ENCODE measurements around the gene SYNDIG1. TPM values are rescaled to one million over a fixed set of nuclear protein-coding genes. Genes with fewer than 3 reads are reported as not detected.

Gene SYNDIG1
- total RNA-seq, 1 experiment from 2014 or later = not detected

- no peaks in the 10 kb centered on the region for H3K36me3 ChIP-seq (ENCODE audit: insufficient read depth, low read length)
- H3K9ac ChIP-seq (ENCODE audit: low read length) = no peak overlapping the region
- peaks cover 5% of the 10 kb centered on the region; the same call in 1 of the 2 replicates for H4K20me1 ChIP-seq (ENCODE audit: insufficient read depth, low read depth, low read length)
- H3K79me2 ChIP-seq (ENCODE audit: low read length) = no peaks in the 10 kb centered on the region
- no peak overlapping the region for H3K4me2 ChIP-seq (ENCODE audit: low read depth, low read length, poor library complexity, severe bottlenecking)
- H2AFZ ChIP-seq (ENCODE audit: low read length) = no peak overlapping the region
- no peaks in the 10 kb centered on the region for H3K27me3 ChIP-seq (ENCODE audit: low read length)
- peaks cover 26% of the 10 kb centered on the region for H3K4me1 ChIP-seq (ENCODE audit: low read length)
- H3K4me3 ChIP-seq (ENCODE audit: low read length) = no peak overlapping the region
- DNase-seq = no peak
- H3K9me3 ChIP-seq (ENCODE audit: low read length) = no peaks in the 10 kb centered on the region
- no peak overlapping the region for H3K27ac ChIP-seq (ENCODE audit: low read length)
- no peaks in the 10 kb centered on the region for H3K9me2 ChIP-seq (replicated peaks; ENCODE audit: insufficient read depth, low read length)
Measured at GRCh38 chr20:24637941-24638340, 168.5 kb downstream of the SYNDIG1 start.

DNA sequence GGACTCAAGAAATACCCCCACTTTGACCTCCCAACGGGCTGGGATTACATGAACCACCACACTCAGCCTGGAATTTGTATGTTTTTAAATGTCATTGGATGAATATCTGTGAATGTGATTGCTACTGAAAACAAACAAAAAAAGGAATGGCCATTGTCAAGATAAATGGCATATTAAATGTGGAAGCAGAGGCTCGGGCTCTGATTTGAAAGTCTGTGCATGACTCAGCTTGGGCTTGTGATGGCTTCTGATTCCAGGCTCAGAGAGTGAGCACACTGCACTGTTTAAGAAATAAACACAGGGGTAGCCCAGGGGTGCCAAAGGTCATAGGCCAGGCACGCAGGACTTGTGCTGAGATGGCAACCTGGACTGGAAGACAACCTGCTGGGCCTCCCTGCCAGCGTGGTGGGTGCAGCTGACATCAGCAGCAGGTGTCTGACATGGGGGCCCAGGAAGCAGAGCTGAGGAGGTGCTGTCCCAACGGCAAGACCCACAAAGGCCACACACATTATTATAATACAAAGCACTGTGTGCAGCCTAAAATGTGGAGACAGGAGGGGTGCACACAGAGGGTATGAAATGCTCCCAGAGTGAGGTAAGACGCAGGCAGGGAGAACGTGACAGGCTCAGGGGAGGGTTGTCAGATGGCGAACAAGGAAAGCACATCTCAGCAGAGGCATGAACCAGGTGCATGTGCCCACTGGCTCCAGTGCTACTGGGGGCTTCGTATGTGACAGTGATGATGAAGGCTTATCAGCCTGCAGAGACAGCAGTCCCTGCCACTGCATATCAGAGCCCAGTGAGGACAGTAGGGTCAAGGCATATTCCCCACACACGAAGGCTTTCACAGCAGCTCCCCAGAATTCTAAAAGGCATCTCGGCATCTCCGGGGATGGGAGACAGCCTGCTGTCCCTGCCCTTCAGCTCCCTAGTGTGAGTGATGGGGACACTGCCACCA, 169.4 kb downstream of the SYNDIG1 start:
- Histone ChIP-seq H3K27me3 (ENCODE audit: low read length) (peaks cover 4% of the 10 kb centered on the region; the same call in 1 of the 2 replicates), H3K4me3 (ENCODE audit: low read length) (no peak overlapping the region), H3K4me1 (ENCODE audit: low read length) (peaks cover 28% of the 10 kb centered on the region), H3K9ac (ENCODE audit: low read length) (no peak overlapping the region), H3K36me3 (ENCODE audit: insufficient read depth, low read length) (no peaks in the 10 kb centered on the region; the same call in 1 of the 2 replicates), H3K4me2 (ENCODE audit: low read depth, low read length, poor library complexity, severe bottlenecking) (no peak overlapping the region), H4K20me1 (ENCODE audit: insufficient read depth, low read depth, low read length) (peaks cover 5% of the 10 kb centered on the region; the same call in 1 of the 2 replicates), H3K9me3 (ENCODE audit: low read length) (peaks cover 7% of the 10 kb centered on the region; the same call in 1 of the 2 replicates), H2AFZ (ENCODE audit: low read length) (no peak overlapping the region), H3K9me2 (replicated peaks; ENCODE audit: insufficient read depth, low read length) (no peaks in the 10 kb centered on the region), H3K79me2 (ENCODE audit: low read length) (no peaks in the 10 kb centered on the region), H3K27ac (ENCODE audit: low read length) (no peak overlapping the region)
- no peak for DNase-seq

GRCh38 chr20:24640276-24640675, 170.8 kb downstream of the SYNDIG1 start:
- H3K27me3 ChIP-seq (ENCODE audit: low read length) = peaks cover 5% of the 10 kb centered on the region; the same call in 1 of the 2 replicates
- H3K9me2 ChIP-seq (replicated peaks; ENCODE audit: insufficient read depth, low read length) = no peaks in the 10 kb centered on the region
- no peak overlapping the region for H2AFZ ChIP-seq (ENCODE audit: low read length)
- H3K79me2 ChIP-seq (ENCODE audit: low read length) = no peaks in the 10 kb centered on the region
- H4K20me1 ChIP-seq (ENCODE audit: insufficient read depth, low read depth, low read length) = peaks cover 5% of the 10 kb centered on the region; the same call in 1 of the 2 replicates
- H3K9me3 ChIP-seq (ENCODE audit: low read length) = peaks cover 7% of the 10 kb centered on the region; the same call in 1 of the 2 replicates
- H3K9ac ChIP-seq (ENCODE audit: low read length) = no peak overlapping the region
- peaks cover 36% of the 10 kb centered on the region for H3K4me1 ChIP-seq (ENCODE audit: low read length)
- no peak overlapping the region for H3K4me3 ChIP-seq (ENCODE audit: low read length)
- H3K27ac ChIP-seq (ENCODE audit: low read length) = no peak overlapping the region
- no peak overlapping the region for H3K4me2 ChIP-seq (ENCODE audit: low read depth, low read length, poor library complexity, severe bottlenecking)
- H3K36me3 ChIP-seq (ENCODE audit: insufficient read depth, low read length) = no peaks in the 10 kb centered on the region; the same call in 1 of the 2 replicates
- no peak for DNase-seq

- Histone ChIP-seq H4K20me1 (ENCODE audit: insufficient read depth, low read depth, low read length) (peaks cover 5% of the 10 kb centered on the region; the same call in 1 of the 2 replicates), H3K9ac (ENCODE audit: low read length) (no peak overlapping the region), H3K36me3 (ENCODE audit: insufficient read depth, low read length) (no peaks in the 10 kb centered on the region; the same call in 1 of the 2 replicates)
Measured at GRCh38 chr20:24640686-24641085, 171.3 kb downstream of the SYNDIG1 start.

GRCh38 chr20:24643731-24644626, 174.6 kb downstream of the SYNDIG1 start:
- H3K36me3 ChIP-seq (ENCODE audit: insufficient read depth, low read length) = no peaks in the 10 kb centered on the region; the same call in 1 of the 2 replicates
- H3K9me2 ChIP-seq (replicated peaks; ENCODE audit: insufficient read depth, low read length) = no peaks in the 10 kb centered on the region
- no peaks in the 10 kb centered on the region for H3K79me2 ChIP-seq (ENCODE audit: low read length)
- peaks cover 7% of the 10 kb centered on the region; the same call in 1 of the 2 replicates for H3K9me3 ChIP-seq (ENCODE audit: low read length)
- H3K4me1 ChIP-seq (ENCODE audit: low read length) = peaks cover 53% of the 10 kb centered on the region
- H4K20me1 ChIP-seq (ENCODE audit: insufficient read depth, low read depth, low read length) = peaks cover 17% of the 10 kb centered on the region
- peak overlapping the region; percentile 75 for H3K4me2 ChIP-seq (ENCODE audit: low read depth, low read length, poor library complexity, severe bottlenecking)
- H3K27ac ChIP-seq (ENCODE audit: low read length) = no peak overlapping the region
- no peak overlapping the region for H3K4me3 ChIP-seq (ENCODE audit: low read length)
- H3K27me3 ChIP-seq (ENCODE audit: low read length) = peaks cover 5% of the 10 kb centered on the region; the same call in 1 of the 2 replicates
- no peak overlapping the region for H3K9ac ChIP-seq (ENCODE audit: low read length)
- DNase-seq = peak; percentile 49
- H2AFZ ChIP-seq (ENCODE audit: low read length) = no peak overlapping the region

More at GRCh38 chr20:24640686-24641085, 171.3 kb downstream of the SYNDIG1 start:
- no peaks in the 10 kb centered on the region for H3K79me2 ChIP-seq (ENCODE audit: low read length)
- peaks cover 7% of the 10 kb centered on the region; the same call in 1 of the 2 replicates for H3K9me3 ChIP-seq (ENCODE audit: low read length)
- H3K4me1 ChIP-seq (ENCODE audit: low read length) = peaks cover 36% of the 10 kb centered on the region
- no peak overlapping the region for H2AFZ ChIP-seq (ENCODE audit: low read length)
- H3K4me3 ChIP-seq (ENCODE audit: low read length) = no peak overlapping the region
- H3K27ac ChIP-seq (ENCODE audit: low read length) = no peak overlapping the region
- peaks cover 5% of the 10 kb centered on the region; the same call in 1 of the 2 replicates for H3K27me3 ChIP-seq (ENCODE audit: low read length)
- H3K9me2 ChIP-seq (replicated peaks; ENCODE audit: insufficient read depth, low read length) = no peaks in the 10 kb centered on the region
- H3K4me2 ChIP-seq (ENCODE audit: low read depth, low read length, poor library complexity, severe bottlenecking) = no peak overlapping the region
- DNase-seq = no peak

- no peaks in the 10 kb centered on the region for H3K79me2 ChIP-seq (ENCODE audit: low read length)
- no peak overlapping the region for H2AFZ ChIP-seq (ENCODE audit: low read length)
- no peaks in the 10 kb centered on the region for H3K9me2 ChIP-seq (replicated peaks; ENCODE audit: insufficient read depth, low read length)
- peak overlapping the region; percentile 24; the same call in 1 of the 2 replicates for H3K9ac ChIP-seq (ENCODE audit: low read length)
- H3K27ac ChIP-seq (ENCODE audit: low read length) = peak overlapping the region; percentile 88
- peaks cover 76% of the 10 kb centered on the region for H3K4me1 ChIP-seq (ENCODE audit: low read length)
- H3K36me3 ChIP-seq (ENCODE audit: insufficient read depth, low read length) = no peaks in the 10 kb centered on the region; the same call in 1 of the 2 replicates
- H4K20me1 ChIP-seq (ENCODE audit: insufficient read depth, low read depth, low read length) = peaks cover 27% of the 10 kb centered on the region
- H3K4me2 ChIP-seq (ENCODE audit: low read depth, low read length, poor library complexity, severe bottlenecking) = peak overlapping the region; percentile 75
- H3K4me3 ChIP-seq (ENCODE audit: low read length) = peak overlapping the region; percentile 45; the same call in 1 of the 2 replicates
- H3K27me3 ChIP-seq (ENCODE audit: low read length) = peaks cover 8% of the 10 kb centered on the region; the same call in 1 of the 2 replicates
- H3K9me3 ChIP-seq (ENCODE audit: low read length) = peaks cover 7% of the 10 kb centered on the region; the same call in 1 of the 2 replicates
- DNase-seq = peak; percentile 92
Measured at GRCh38 chr20:24646321-24646720, 176.9 kb downstream of the SYNDIG1 start.

GRCh38 chr20:24647713-24648112, 178.3 kb downstream of the SYNDIG1 start:
- peak overlapping the region; percentile 59 for H3K4me2 ChIP-seq (ENCODE audit: low read depth, low read length, poor library complexity, severe bottlenecking)
- peaks cover 27% of the 10 kb centered on the region for H4K20me1 ChIP-seq (ENCODE audit: insufficient read depth, low read depth, low read length)
- H3K9me3 ChIP-seq (ENCODE audit: low read length) = peaks cover 7% of the 10 kb centered on the region; the same call in 1 of the 2 replicates
- peaks cover 8% of the 10 kb centered on the region; the same call in 1 of the 2 replicates for H3K27me3 ChIP-seq (ENCODE audit: low read length)
- peaks cover 83% of the 10 kb centered on the region for H3K4me1 ChIP-seq (ENCODE audit: low read length)
- H3K9me2 ChIP-seq (replicated peaks; ENCODE audit: insufficient read depth, low read length) = no peaks in the 10 kb centered on the region
- H3K79me2 ChIP-seq (ENCODE audit: low read length) = no peaks in the 10 kb centered on the region
- H3K4me3 ChIP-seq (ENCODE audit: low read length) = no peak overlapping the region
- H3K9ac ChIP-seq (ENCODE audit: low read length) = no peak overlapping the region
- DNase-seq = no peak
- no peaks in the 10 kb centered on the region; the same call in 1 of the 2 replicates for H3K36me3 ChIP-seq (ENCODE audit: insufficient read depth, low read length)
- no peak overlapping the region for H2AFZ ChIP-seq (ENCODE audit: low read length)
- no peak overlapping the region for H3K27ac ChIP-seq (ENCODE audit: low read length)
